ENCODE data around the gene MASP2.

Gene MASP2

DNA sequence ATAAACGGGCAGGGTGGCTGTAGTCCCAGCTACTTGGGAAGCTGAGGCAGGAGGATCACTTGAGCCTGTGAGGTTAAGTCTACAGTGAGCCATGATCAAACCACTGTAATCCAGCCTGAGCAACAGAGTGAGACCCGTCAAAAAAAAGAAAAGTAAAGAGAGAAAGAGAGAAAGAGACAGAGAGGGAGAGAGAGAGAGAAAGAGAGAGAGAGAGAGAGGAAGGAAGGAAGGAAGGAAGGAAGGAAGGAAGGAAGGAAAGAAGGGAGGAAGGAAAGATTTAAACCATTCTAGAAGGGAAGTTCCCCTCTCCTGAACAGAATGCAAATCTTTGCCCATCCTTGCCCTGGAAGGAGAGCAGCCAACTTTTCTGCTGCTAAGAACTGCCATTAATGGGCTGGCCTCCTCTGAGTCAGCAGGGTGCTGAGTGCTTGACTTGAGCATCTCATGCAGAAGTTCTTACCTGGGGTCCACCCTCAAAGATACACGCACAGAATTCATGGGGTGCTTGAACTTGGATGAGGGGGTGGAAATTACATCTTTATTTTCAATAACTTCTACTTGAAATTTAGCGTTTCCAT lies 59.1 kb downstream of the MASP2 start:
- Mint-ChIP-seq H3K27ac (ENCODE audit: low read depth) (no peak overlapping the region), H3K9me3 (no peaks in the 10 kb centered on the region), H3K27me3 (no peaks in the 10 kb centered on the region), H3K4me1 (no peaks in the 10 kb centered on the region), H3K4me3 (no peak overlapping the region), H3K36me3 (ENCODE audit: insufficient read depth) (peaks cover 3% of the 10 kb centered on the region)
- DNase-seq (ENCODE audit: low spot score in 2 of 2) (no peak), ATAC-seq (replicated peaks; ENCODE audit: extremely low read depth, poor library complexity, severe bottlenecking) (no peak)

DNA sequence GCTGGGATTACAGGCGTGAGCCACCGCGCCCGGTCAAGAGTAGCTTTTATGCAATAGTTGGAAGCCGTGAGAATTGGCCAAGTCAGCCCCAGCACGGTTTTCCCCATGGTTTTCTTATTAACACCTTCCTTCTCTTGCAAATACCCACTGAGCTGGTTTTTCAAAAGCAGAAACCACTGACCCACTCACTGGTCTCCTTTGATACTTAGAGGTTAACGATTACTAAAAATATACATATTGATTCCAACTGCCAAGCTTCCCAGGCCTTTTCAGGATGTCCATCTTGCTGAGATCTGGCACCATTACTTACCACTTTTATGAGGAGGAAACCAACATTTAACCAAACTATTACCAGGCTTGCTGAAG lies 60.5 kb downstream of the MASP2 start:
- Mint-ChIP-seq H3K4me3 (no peak overlapping the region), H3K36me3 (ENCODE audit: insufficient read depth) (peaks cover 3% of the 10 kb centered on the region), H3K4me1 (no peaks in the 10 kb centered on the region), H3K9me3 (no peaks in the 10 kb centered on the region), H3K27ac (ENCODE audit: low read depth) (no peak overlapping the region), H3K27me3 (peaks cover 9% of the 10 kb centered on the region)
- ATAC-seq (replicated peaks; ENCODE audit: extremely low read depth, poor library complexity, severe bottlenecking) (no peak), DNase-seq (ENCODE audit: low spot score in 2 of 2) (no peak)

DNA sequence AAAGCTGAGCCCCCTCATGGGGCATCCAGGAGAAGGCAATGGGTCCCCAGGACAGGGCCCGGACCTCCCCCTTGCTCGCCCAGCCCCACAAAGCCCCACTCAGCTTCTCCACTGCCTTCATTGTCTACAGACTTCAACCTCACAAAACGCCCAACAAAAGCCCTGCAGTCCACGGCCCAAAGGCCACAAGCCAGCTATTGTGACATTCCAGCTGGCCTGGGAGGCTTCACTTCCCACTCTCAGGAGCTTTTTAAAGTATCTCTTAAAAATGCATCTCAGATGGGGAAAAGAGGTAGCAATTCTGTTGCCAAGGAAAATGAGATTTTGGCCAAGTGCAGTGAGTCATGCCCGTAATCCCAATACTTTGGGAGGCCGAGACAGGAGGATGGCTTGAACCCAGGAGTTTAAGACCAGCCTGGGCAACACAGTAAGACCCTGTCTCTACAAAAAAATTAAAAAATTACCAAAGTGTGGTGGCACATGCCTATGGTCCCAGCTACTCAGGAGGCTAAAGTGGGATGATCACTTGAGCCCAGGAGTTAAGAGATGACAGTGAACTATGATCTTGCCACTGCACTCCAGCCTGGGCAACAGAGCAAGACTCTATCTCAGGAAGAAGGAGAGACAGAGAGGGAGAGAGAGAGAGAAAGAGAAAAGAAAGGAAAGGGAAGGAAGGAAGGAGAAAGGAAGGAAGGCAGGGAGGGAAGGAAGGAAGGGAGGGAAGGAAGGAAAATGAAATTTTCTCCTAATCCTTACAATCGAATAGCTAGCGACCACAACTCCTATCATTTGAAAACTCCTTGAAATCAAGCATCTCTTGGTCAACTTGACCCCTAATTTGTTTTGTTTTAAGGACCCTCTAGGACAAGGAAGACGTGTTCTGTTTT lies 66.0 kb downstream of the MASP2 start:
- Mint-ChIP-seq H3K9me3 (no peaks in the 10 kb centered on the region), H3K27ac (ENCODE audit: low read depth) (no peak overlapping the region)
- DNase-seq (ENCODE audit: low spot score in 2 of 2), result no peak

DNA sequence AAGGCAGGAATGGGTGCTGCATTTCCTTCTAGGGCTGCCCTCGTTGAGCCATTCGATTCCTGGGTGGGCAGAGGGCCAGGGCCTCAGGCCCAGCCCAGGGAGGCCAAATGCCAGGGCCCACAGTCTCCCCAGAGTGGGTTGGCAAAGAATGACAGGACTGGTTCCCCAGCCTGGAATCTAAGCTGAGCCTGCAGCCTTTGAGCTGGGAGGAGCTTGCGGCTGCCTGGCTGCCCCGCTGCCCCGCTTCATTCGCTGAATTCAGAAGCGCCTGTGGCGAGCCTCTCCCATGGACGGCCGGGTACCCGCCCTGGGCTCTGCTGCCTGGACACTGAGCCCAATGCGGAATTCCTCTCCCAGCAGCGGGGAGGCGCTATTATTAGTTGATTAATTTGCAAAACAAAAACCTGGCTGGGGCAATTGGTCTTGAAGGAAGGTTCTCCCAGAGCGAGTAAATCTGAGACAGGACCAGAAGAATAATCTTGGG lies 66.9 kb downstream of the MASP2 start:
- H3K9me3 Mint-ChIP-seq, result no peaks in the 10 kb centered on the region
- DNase-seq (ENCODE audit: low spot score in 2 of 2) (no peak), ATAC-seq (replicated peaks; ENCODE audit: extremely low read depth, poor library complexity, severe bottlenecking) (no peak)
- no peak overlapping the region for H3K4me3 Mint-ChIP-seq
- H3K36me3 Mint-ChIP-seq (ENCODE audit: insufficient read depth), result peaks cover 5% of the 10 kb centered on the region
- no peaks in the 10 kb centered on the region for H3K4me1 Mint-ChIP-seq
- H3K27me3 Mint-ChIP-seq, result peaks cover 51% of the 10 kb centered on the region
- no peak overlapping the region for H3K27ac Mint-ChIP-seq (ENCODE audit: low read depth)

More for the DNA sequence above, 66.0 kb downstream of the MASP2 start:
- Mint-ChIP-seq H3K4me3 (no peak overlapping the region), H3K4me1 (no peaks in the 10 kb centered on the region), H3K36me3 (ENCODE audit: insufficient read depth) (peaks cover 5% of the 10 kb centered on the region), H3K27me3 (peaks cover 51% of the 10 kb centered on the region)
- no peak for ATAC-seq (replicated peaks; ENCODE audit: extremely low read depth, poor library complexity, severe bottlenecking)

DNA sequence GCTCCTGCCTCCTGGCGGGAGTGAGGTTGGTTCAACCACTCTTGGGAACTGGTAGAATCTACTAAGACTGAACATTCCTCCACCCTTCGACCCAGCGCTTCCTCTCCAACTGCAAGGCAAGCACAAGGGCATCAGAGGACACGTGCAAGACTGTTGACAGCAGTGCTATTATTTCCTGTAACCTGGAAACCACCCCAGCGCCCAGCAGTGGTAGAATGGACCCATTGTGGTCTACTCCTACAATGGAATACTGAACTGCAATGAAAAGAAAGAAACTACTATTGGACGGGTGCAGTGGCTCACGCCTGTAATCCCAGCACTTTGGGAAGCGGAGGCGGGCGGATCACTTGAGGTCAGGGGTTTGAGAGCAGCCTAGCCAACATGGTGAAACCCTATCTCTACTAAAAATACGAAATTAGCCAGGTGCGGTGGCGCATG lies 67.5 kb downstream of the MASP2 start:
- DNase-seq (ENCODE audit: low spot score in 2 of 2) (no peak), ATAC-seq (replicated peaks; ENCODE audit: extremely low read depth, poor library complexity, severe bottlenecking) (no peak)
- H3K4me1 Mint-ChIP-seq, result no peaks in the 10 kb centered on the region
- H3K27me3 Mint-ChIP-seq, result peaks cover 51% of the 10 kb centered on the region
- no peak overlapping the region for H3K27ac Mint-ChIP-seq (ENCODE audit: low read depth)
- no peak overlapping the region for H3K4me3 Mint-ChIP-seq
- no peaks in the 10 kb centered on the region for H3K9me3 Mint-ChIP-seq
- H3K36me3 Mint-ChIP-seq (ENCODE audit: insufficient read depth), result peaks cover 5% of the 10 kb centered on the region

DNA sequence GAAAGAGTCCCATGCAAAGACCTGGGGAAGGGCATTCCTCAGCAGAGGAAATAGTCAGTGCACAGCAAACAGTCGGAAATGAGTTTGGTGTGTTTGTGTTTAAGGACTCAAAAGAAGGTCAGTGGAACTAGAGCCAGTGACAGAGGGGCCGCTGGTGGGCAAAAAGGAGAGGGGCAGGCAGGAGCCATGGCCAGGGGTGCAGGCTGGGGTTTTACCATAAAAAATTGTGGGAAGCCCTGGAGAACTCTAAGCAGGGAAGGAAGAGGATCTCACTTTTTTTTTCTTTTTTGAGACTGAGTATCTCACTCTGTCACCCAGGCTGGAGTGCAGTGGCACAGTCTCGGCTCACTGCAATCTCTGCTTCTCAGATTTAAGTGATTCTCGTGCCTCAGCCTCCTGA lies 68.3 kb downstream of the MASP2 start:
- Mint-ChIP-seq H3K36me3 (ENCODE audit: insufficient read depth) (peaks cover 3% of the 10 kb centered on the region), H3K27me3 (peaks cover 51% of the 10 kb centered on the region), H3K4me3 (no peak overlapping the region), H3K27ac (ENCODE audit: low read depth) (no peak overlapping the region), H3K4me1 (no peaks in the 10 kb centered on the region), H3K9me3 (no peaks in the 10 kb centered on the region)
- ATAC-seq (replicated peaks; ENCODE audit: extremely low read depth, poor library complexity, severe bottlenecking), result no peak
- DNase-seq (ENCODE audit: low spot score in 2 of 2), result no peak

Data from central memory CD8-positive, alpha-beta T cell (primary cell).